RWPE1 (cell line): ENCODE results near the gene SYN1.

ENCODE experiments used
- CTCF ChIA-PET: fragments of 350-600 bp; sonication (Branson Sonifier 250); formaldehyde crosslinking; extraction: SDS; loops from one replicate; lab custom pipeline; 2021; lab: Yijun Ruan, JAX
- POLR2A ChIA-PET: fragments of 400-600 bp; formaldehyde crosslinking; extraction: SDS; loops from one replicate; lab custom pipeline; 2020; ENCODE audit warnings: antibody characterized with exemption; ENCODE audit not compliant: low non-redundant PET; lab: Yijun Ruan, JAX
- DNase-seq: peaks from one replicate; pipeline ENCODE4 v3.0.0; 2012; ENCODE audit warnings: low spot score
- H3K27ac ChIP-seq: fragments of 450-650 bp; 2 replicates; pipeline ENCODE4 v1.5.1; 2017
- CTCF ChIP-seq: fragments of 450-650 bp; conservative IDR thresholded peaks from 2 replicates; pipeline ENCODE4 v1.5.1; 2017; ENCODE audit warnings: low read depth, mild to moderate bottlenecking

The SYN1 gene

GRCh38 chrX:47648376-47648775, 28.7 kb upstream of the SYN1 start:
- no peak for DNase-seq
- H3K27ac ChIP-seq, result no peak overlapping the region
- ChIA-PET CTCF (interaction anchor here (0.5 to 0.6 kb wide), 2 partner anchors 10 to 1296 kb away, joined by 3 to 4 read pairs; partner anchors contain the start of gene UXT), POLR2A (no interaction called here)
- TF ChIP-seq CTCF, result no peak

- ChIA-PET CTCF (no interaction called here), POLR2A (interaction anchor here (0.6 kb wide), 1 partner anchor 285 kb away, joined by 3 read pairs; no protein-coding TSS in a partner anchor)
- DNase-seq, result no peak
- H3K27ac ChIP-seq, result no peak overlapping the region
- TF ChIP-seq CTCF, result no peak
Measured at GRCh38 chrX:47646636-47647035, 27.0 kb upstream of the SYN1 start.

DNA sequence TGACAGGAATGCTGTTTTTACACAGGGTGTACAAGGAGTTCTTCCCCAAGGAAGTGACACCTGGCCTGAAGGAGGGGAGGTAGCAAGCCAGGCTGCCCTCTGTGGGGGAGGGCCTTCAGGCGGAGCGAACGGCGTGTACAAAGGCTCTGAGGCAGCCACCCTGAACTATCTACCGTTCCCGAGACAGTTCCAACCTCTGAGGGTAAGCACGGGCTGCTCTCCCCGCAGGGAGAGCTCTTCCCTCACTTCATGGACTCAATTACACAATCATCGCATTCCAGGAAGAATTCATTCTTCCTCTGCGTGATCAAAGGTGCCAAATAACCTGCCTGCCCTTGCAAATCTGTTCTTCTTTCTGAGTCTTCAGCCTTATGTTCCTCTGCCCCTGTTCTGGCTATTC, 25.9 kb upstream of the SYN1 start:
- no peak for TF ChIP-seq CTCF
- POLR2A ChIA-PET, result no interaction called here
- no peak for DNase-seq
- H3K27ac ChIP-seq, result peak overlapping the region; percentile 59
- CTCF ChIA-PET, result no interaction called here

- peak; percentile 21; the same call in 1 of the 2 replicates for TF ChIP-seq CTCF
- ChIA-PET CTCF (interaction anchor here (0.6 to 0.7 kb wide), 5 partner anchors 50 to 569 kb away, joined by 3 to 5 read pairs (median 4); no protein-coding TSS in a partner anchor), POLR2A (no interaction called here)
- H3K27ac ChIP-seq, result no peak overlapping the region
- DNase-seq, result no peak
Measured at GRCh38 chrX:47644557-47645091, 25.0 kb upstream of the SYN1 start.

DNA sequence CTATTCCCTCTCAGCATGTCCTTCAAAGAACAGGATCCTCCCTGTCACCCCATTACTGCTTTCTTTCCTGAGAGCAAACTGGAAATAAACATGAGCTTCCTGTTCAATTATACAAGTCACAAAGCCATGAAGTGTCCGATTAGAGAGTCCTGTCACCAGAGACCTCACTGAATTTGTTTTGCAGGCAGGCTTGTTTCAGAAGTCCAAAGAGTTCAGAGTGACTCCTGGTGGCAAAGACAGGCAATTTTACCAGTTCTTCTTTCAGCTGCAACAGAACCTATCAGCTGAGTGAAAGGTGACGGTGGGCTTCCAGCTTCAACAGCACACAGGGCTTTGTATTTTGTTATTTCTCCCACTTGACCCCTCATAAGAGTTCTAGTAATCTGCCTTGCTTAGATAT, 24.3 kb upstream of the SYN1 start:
- TF ChIP-seq CTCF, result no peak
- POLR2A ChIA-PET, result no interaction called here
- CTCF ChIA-PET, result interaction anchor here (0.6 to 0.7 kb wide), 4 partner anchors 49 to 142 kb away, joined by 3 to 5 read pairs (median 4); no protein-coding TSS in a partner anchor
- H3K27ac ChIP-seq, result no peak overlapping the region
- no peak for DNase-seq

GRCh38 chrX:47638816-47639215, 19.2 kb upstream of the SYN1 start:
- DNase-seq, result no peak
- POLR2A ChIA-PET, result no interaction called here
- no peak overlapping the region for H3K27ac ChIP-seq
- CTCF ChIA-PET, result no interaction called here
- TF ChIP-seq CTCF, result no peak
